Middle frontal gyrus (tissue), 1 donor: ENCODE results near the gene WDFY4.

ENCODE experiments used
- DNase-seq: peaks from one replicate; pipeline ENCODE4 v3.0.0-alpha.2; 2015; ENCODE audit warnings: low spot score; ENCODE audit errors: extremely low spot score

Gene WDFY4

GRCh38 chr10:48872234-48872633 lies 187.6 kb downstream of the WDFY4 start:
- DNase-seq, result no peak

- no peak for DNase-seq
Measured at GRCh38 chr10:48878091-48878490, 193.4 kb downstream of the WDFY4 start.

DNA sequence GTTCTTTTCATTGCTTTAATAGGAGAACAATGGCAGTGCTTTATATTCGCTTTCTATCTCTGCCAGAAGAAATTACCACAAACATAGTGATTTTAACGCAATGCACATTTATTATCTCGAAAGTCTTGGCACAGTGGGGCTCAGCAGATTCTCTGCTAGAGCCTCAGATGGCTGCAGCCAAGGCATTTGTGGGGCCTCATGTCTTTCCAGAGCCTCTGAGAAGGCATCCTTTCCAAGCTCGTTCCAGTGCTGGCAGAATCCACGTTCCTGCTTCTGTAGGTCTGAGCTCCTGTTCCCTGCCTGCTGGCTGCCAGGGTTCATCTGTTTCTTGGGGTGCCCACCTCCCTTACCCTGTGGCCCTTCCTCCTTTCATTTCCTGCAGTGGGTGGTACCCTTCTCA lies 194.8 kb downstream of the WDFY4 start:
- DNase-seq, result no peak

DNA sequence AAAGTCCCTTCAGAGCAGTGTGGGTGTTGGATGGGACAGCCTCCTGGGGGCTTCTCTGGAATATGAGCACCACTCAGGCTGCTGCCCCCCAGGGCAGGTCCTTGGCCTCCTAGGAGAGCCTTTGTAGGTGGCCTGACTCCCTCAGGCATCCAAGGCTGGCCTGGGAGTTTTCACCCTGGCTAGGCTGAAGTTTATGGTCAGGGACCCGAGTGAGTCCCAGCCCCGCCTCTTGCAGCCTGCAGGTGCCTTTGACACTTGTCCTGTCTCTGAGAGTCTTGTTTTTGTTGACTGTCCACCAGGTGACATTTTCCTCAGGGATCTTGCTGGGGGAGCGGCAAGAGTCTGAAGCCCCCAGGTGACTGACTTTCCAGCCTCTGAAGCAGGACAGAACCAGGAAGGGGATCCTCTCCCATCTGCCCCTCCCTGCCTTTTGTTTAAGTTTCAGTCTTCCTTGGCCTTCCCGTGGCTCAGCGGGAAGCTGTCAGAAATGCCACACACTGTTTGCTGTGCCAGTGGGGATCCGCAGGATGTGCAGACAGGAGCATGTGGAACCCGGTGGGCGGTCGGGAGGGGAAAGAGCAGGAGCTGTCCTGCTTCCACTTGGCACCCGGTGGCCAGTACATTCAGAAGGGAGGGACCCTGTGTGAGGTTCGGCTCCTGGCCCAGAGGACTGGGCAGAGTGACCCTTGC lies 195.5 kb downstream of the WDFY4 start:
- DNase-seq, result no peak

DNA sequence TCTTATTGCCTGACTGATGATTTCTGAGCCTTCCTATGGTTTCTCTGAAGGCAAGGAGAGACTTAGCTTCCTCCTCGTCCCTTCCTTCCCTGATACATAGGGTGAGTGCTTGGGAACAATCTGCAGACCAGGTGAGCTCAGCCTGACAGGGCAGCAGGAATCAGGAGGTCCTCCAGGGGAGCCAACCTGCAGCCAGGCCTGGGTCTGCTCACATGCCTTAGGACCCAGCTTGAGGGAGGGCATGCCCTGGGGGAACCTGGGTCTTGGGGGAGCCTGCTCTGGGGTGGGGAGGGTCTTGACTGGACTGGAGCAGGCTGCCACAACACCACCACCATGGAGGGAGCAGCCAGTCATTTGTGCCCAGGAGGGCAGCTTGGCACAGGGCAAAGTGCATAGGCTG lies 197.3 kb downstream of the WDFY4 start:
- no peak for DNase-seq

GRCh38 chr10:48882881-48883280 lies 198.2 kb downstream of the WDFY4 start:
- no peak for DNase-seq

- DNase-seq, result no peak
Measured at GRCh38 chr10:48883701-48884100, 199.0 kb downstream of the WDFY4 start.

GRCh38 chr10:48884179-48885045 lies 199.7 kb downstream of the WDFY4 start:
- DNase-seq, result no peak

GRCh38 chr10:48885376-48885775 lies 200.7 kb downstream of the WDFY4 start:
- no peak for DNase-seq

DNA sequence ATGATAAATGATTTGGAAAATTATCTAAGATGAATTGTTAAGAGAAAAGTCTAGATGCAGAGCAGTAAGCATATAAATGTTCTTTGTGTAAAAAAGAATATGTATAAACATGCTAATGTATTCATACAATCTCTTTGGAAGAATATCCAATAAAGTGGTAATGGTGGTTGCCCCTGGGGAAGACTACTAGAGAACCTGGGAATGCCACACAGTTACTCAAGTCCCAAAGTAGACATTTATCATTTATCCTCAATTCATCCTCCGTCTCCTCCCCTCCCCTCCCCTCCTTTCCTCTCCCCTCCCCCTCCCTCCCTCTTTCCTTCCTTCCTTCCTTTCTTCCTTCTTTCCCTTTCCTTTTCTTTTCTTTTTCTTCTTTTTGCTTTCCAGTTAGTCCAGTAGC lies 203.3 kb downstream of the WDFY4 start:
- DNase-seq, result no peak

DNA sequence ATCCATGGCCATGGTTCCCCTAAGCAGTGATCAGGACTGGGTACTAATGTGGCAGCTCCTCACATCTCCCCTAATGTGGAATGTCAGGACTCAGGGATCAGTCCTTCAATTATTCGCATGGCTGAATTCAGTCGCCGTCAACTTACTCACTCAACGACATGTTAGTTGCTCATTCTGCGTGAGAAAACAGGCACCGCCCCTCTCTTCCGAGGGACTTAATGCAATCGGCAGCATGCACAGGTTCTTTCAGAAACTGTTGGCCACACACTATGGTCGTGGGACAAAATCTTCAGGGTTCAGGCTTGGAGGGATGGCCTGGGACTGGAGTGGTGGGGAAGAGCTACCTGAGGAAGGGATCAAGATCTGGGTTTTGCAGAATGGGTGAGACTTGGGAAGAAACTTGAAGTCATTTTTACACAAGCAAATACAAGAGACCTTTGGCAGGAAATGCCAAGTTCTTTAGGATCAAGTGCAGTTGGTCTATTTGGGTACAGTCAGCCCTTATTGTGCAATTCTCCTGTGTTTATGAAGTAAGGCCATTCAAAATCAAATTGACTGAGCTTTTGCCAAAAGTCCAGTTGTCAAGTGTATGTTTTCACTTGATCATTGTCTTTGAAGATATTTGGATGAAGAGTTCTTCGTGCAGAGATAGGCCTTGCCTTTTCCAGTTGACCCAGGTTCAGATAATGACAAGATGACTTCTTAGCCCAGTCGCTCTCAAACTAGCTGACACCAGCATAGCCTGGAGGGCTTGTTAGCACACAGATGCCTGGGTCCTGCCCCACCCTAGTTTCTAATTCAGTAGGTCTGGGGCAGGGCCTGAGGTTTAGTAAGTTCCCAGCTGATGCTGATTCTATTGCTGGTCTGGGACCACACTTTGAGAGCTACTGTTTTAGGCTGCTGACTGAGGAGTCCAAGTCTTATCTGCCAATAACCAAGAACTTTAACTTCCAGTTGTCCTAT lies 206.5 kb downstream of the WDFY4 start:
- DNase-seq, result no peak

- no peak for DNase-seq
Measured at GRCh38 chr10:48894911-48895802, 210.5 kb downstream of the WDFY4 start.

GRCh38 chr10:48895803-48896195 lies 211.1 kb downstream of the WDFY4 start:
- DNase-seq, result no peak

DNA sequence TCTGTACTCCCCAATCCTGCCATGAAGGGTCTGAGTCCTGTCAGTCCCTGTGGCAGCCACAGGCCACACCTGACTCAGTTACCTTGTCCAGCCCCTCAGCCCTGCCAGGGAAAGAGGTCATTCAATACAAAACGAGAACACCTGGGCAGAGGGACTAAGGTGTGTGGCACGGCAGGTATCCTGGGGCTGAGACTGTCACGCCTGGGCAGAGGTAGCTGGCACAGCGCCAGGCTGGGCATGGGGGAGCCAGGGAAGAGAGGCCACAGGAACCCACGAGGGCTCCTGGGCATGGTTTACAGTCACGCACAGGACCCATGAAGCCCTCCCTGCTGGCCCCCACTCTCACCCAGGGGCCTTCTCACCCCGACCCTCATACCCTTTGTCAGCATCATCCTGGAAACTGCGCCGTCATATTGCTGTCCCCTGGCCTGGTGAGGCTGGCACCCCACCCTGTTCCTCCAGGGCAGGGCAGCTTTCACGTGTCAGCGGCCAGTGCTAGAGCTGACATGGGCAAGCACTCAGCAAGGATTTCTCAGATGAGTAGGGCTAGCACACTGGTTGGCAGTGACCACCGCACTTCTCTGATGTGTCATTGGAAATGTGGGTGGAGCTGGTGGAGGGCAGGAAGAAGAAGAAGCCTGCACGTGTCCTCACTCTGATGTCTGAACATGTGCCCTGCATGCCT lies 212.2 kb downstream of the WDFY4 start:
- no peak for DNase-seq

DNA sequence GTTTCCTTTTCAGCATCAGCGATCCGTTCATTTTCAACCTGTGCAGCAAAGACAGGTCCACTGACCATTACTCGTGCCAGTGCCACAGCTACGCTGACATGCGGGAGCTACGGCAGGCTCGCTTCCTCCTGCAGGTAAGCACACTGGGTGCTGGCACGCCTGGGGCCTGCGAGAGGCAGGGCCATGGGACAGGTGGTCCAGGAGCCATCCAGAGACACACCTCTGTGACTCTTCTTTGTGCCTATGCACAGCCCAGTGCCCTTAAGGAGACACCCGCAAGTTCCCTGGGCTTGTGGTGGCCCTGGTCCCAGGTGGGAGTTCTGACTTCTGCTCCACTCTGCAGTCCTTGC lies 212.7 kb downstream of the WDFY4 start:
- no peak for DNase-seq

DNA sequence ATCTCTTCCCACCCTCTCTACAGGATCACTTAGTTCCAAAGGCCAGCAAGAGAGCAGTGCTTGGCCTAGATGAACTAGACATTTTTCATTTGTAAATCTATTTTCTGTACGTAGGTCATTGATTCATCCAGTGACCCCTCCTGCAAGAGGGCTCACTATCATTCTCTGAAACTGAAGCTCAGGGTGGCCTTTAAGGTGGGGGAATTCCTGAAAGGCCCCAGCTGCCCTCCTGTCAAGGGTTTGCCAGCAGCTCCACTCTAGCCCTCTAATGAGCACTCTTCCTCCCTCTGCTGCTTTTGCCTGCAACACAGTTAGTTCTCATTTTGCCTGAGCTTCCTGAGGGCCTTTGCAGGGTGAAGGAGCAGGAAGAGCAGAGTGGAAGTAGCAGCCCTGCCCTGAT lies 213.8 kb downstream of the WDFY4 start:
- no peak for DNase-seq

- DNase-seq, result no peak
Measured at GRCh38 chr10:48899781-48900180, 215.1 kb downstream of the WDFY4 start.

DNA sequence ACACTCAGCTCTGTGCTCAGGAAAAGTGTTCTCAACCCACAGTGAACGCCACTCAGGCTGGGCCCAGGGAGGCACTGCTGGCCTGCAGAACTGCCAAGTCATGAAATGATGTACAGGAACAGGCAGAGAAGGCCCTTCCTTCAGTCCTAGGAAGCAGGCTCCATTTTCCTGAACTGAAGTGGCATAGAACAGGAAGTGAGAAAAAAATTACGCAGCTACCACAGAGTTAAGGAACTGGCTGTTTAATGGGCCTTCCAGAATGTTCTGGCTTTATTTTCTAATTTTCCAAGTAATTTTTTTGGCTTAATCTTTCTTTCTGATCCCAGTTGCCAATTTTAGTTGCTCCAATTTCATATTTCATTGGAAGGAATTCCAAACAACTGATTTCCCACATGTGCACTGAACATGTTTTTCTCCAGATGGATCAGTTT lies 215.7 kb downstream of the WDFY4 start:
- DNase-seq, result no peak

DNA sequence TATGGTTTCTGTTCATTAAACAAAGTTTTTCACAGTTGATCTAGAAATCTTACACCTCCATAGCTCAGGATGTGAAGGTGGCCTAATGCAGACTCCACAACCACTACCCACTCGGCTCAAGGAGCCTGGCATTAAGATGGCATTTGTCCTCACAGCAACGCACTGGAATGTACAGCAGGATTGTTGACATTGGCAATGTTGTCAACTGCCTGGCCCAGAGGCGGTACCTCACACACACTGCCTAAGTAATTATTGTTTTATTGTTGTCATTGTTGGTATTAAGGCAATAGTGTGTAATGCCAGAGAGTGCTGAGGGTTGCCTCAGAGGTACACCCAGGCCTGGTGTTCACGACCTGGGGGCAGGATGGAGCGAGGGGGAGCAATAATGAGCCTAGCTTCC lies 216.6 kb downstream of the WDFY4 start:
- no peak for DNase-seq

- no peak for DNase-seq
Measured at GRCh38 chr10:48902096-48902495, 217.4 kb downstream of the WDFY4 start.
